GM04503 (cell line): ENCODE measurements around the gene CAVIN4.

Experiments used
- DNase-seq: peaks from one replicate; pipeline ENCODE4 v3.0.0-alpha.2; 2012; ENCODE audit warnings: low read depth

Gene CAVIN4

GRCh38 chr9:100590481-100590880, 12.6 kb downstream of the CAVIN4 start:
- DNase-seq: no peak

- DNase-seq: no peak
Measured at GRCh38 chr9:100591139-100591538, 13.3 kb downstream of the CAVIN4 start.

GRCh38 chr9:100591639-100592412, 13.9 kb downstream of the CAVIN4 start:
- no peak for DNase-seq

- no peak for DNase-seq
Measured at GRCh38 chr9:100595391-100596199, 17.7 kb downstream of the CAVIN4 start.

- DNase-seq: no peak
Measured at GRCh38 chr9:100597236-100597635, 19.4 kb downstream of the CAVIN4 start.

GRCh38 chr9:100598641-100599145, 20.8 kb downstream of the CAVIN4 start:
- DNase-seq: no peak

- no peak for DNase-seq
Measured at GRCh38 chr9:100600521-100601079, 22.7 kb downstream of the CAVIN4 start.

GRCh38 chr9:100601216-100601615, 23.3 kb downstream of the CAVIN4 start:
- no peak for DNase-seq

- DNase-seq: no peak
Measured at GRCh38 chr9:100602342-100602801, 24.5 kb downstream of the CAVIN4 start.

- no peak for DNase-seq
Measured at GRCh38 chr9:100605405-100605804, 27.5 kb downstream of the CAVIN4 start.

- no peak for DNase-seq
Measured at GRCh38 chr9:100619194-100619593, 41.3 kb downstream of the CAVIN4 start.

GRCh38 chr9:100619665-100620064, 41.8 kb downstream of the CAVIN4 start:
- DNase-seq: no peak

- DNase-seq: no peak
Measured at GRCh38 chr9:100623969-100624368, 46.1 kb downstream of the CAVIN4 start.

GRCh38 chr9:100626949-100627348, 49.1 kb downstream of the CAVIN4 start:
- DNase-seq: no peak

GRCh38 chr9:100637787-100638186, 59.9 kb downstream of the CAVIN4 start:
- DNase-seq: no peak
